SU-DHL-6 (cell line): ENCODE data around the gene EIF2AK2.
"Not testable (repeated sequence)": the region's sequence is repeated elsewhere in the genome, so short reads cannot be mapped to it uniquely, and the experiment has no call there.

ENCODE experiments used
- H2AFZ ChIP-seq: fragments of 200-600 bp; sonication (generic); 2 replicates; pipeline ENCODE4 v1.6.1; 2014; ENCODE audit warnings: low read depth, mild to moderate bottlenecking, moderate library complexity, mixed read lengths, antibody characterized with exemption, low read length; ENCODE audit not compliant: severe bottlenecking
- H3F3A ChIP-seq: fragments of 200-600 bp; shearing (Covaris generic); 2 replicates; pipeline ENCODE4 v1.6.0; 2016; ENCODE audit warnings: antibody characterized with exemption, mild to moderate bottlenecking; ENCODE audit not compliant: insufficient read depth
- H3K27ac ChIP-seq: fragments of 200-600 bp; sonication (generic); 2 replicates; pipeline ENCODE4 v1.5.1; 2016; ENCODE audit warnings: low read depth, mild to moderate bottlenecking, low read length, moderate library complexity, mixed read lengths
- H3K27me3 ChIP-seq: fragments of 200-600 bp; sonication (generic), shearing (Covaris generic); 2 replicates; pipeline ENCODE4 v1.6.0; 2014; ENCODE audit warnings: mild to moderate bottlenecking, low read length
- H3K36me3 ChIP-seq: fragments of 200-600 bp; sonication (generic); 2 replicates; pipeline ENCODE4 v1.6.1; 2014; ENCODE audit warnings: mild to moderate bottlenecking, low read length, mixed read lengths
- H3K4me2 ChIP-seq: fragments of 300-600, 200-600 bp; shearing (Covaris generic), sonication (generic); 2 replicates; pipeline ENCODE4 v1.6.0; 2014; ENCODE audit warnings: low read length, low read depth, mild to moderate bottlenecking; ENCODE audit not compliant: poor library complexity, severe bottlenecking
- H3K4me3 ChIP-seq: fragments of 200-600 bp; sonication (generic); 2 replicates; pipeline ENCODE4 v1.5.1; 2014; ENCODE audit warnings: antibody characterized with exemption, low read length, mild to moderate bottlenecking, mixed read lengths; ENCODE audit not compliant: insufficient read depth, poor library complexity, severe bottlenecking
- H3K79me2 ChIP-seq: fragments of 200-600 bp; sonication (generic); 2 replicates; pipeline ENCODE4 v1.6.1; 2014; ENCODE audit warnings: mild to moderate bottlenecking, low read length, moderate library complexity; ENCODE audit not compliant: insufficient read depth
- H3K9ac ChIP-seq: fragments of 200-600 bp; sonication (generic); 2 replicates; pipeline ENCODE4 v1.7.0; 2014; ENCODE audit warnings: mild to moderate bottlenecking, low read length
- H3K9me2 ChIP-seq: fragments of 200-600 bp; sonication (generic); replicated peaks from 2 replicates; pipeline ENCODE4 v1.6.1; 2014; ENCODE audit warnings: low read length; ENCODE audit not compliant: insufficient read depth
- H3K9me3 ChIP-seq: fragments of 200-600 bp; sonication (generic); 2 replicates; pipeline ENCODE4 v1.6.1; 2014; ENCODE audit warnings: low read length, mixed read lengths; ENCODE audit not compliant: insufficient read depth
- H4K20me1 ChIP-seq: fragments of 200-600 bp; sonication (generic); 2 replicates; pipeline ENCODE4 v1.6.1; 2014; ENCODE audit warnings: low read depth, mild to moderate bottlenecking, antibody characterized with exemption, low read length, moderate library complexity, mixed read lengths
- EZH2phosphoT487 ChIP-seq: fragments of 200-600 bp; sonication (generic), shearing (Covaris generic); conservative IDR thresholded peaks from 2 replicates; pipeline ENCODE4 v1.6.1; 2018; ENCODE audit warnings: mild to moderate bottlenecking, antibody characterized with exemption, low read length, moderate library complexity, mixed read lengths
- TF ChIP-seq, protein P1 (sequence below): fragments of 200-600 bp; sonication (generic); IDR thresholded peaks from one replicate; pipeline ENCODE4 v1.5.1; 2017; ENCODE audit warnings: antibody characterized with exemption, mild to moderate bottlenecking, low read length, moderate library complexity; ENCODE audit not compliant: insufficient read depth, poor library complexity, severe bottlenecking

Gene EIF2AK2

GRCh38 chr2:37156857-37157714 is at the start of gene EIF2AK2:
EIF2AK2 (minus strand) TSS chr2:37156980; CDS start chr2:37147806, 9,174 bp downstream.
- H3K79me2 ChIP-seq, result no peaks in the 10 kb centered on the region
- peak within 1 kb of the TSS; percentile 98 for H2AFZ ChIP-seq
- H3K27ac ChIP-seq, result 0 out of 2 replicates have a peak within 1 kb of the TSS, but pooled peaks have one; percentile 17
- peak within 1 kb of the TSS; percentile 71 for H3K9ac ChIP-seq
- H3K9me2 ChIP-seq, result no peaks in the 10 kb centered on the region
- TF ChIP-seq EZH2phosphoT487, result no peak
- TF ChIP-seq, protein P1, sequence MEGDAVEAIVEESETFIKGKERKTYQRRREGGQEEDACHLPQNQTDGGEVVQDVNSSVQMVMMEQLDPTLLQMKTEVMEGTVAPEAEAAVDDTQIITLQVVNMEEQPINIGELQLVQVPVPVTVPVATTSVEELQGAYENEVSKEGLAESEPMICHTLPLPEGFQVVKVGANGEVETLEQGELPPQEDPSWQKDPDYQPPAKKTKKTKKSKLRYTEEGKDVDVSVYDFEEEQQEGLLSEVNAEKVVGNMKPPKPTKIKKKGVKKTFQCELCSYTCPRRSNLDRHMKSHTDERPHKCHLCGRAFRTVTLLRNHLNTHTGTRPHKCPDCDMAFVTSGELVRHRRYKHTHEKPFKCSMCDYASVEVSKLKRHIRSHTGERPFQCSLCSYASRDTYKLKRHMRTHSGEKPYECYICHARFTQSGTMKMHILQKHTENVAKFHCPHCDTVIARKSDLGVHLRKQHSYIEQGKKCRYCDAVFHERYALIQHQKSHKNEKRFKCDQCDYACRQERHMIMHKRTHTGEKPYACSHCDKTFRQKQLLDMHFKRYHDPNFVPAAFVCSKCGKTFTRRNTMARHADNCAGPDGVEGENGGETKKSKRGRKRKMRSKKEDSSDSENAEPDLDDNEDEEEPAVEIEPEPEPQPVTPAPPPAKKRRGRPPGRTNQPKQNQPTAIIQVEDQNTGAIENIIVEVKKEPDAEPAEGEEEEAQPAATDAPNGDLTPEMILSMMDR, result no peak
- peak within 1 kb of the TSS; percentile 59 for H3K4me3 ChIP-seq
- H4K20me1 ChIP-seq, result no peaks in the 10 kb centered on the region
- H3F3A ChIP-seq, result peaks cover 13% of the 10 kb centered on the region
- no peaks in the 10 kb centered on the region for H3K27me3 ChIP-seq
- no peaks in the 10 kb centered on the region for H3K9me3 ChIP-seq
- H3K36me3 ChIP-seq, result no peaks in the 10 kb centered on the region
- peak within 1 kb of the TSS; percentile 75 for H3K4me2 ChIP-seq

DNA sequence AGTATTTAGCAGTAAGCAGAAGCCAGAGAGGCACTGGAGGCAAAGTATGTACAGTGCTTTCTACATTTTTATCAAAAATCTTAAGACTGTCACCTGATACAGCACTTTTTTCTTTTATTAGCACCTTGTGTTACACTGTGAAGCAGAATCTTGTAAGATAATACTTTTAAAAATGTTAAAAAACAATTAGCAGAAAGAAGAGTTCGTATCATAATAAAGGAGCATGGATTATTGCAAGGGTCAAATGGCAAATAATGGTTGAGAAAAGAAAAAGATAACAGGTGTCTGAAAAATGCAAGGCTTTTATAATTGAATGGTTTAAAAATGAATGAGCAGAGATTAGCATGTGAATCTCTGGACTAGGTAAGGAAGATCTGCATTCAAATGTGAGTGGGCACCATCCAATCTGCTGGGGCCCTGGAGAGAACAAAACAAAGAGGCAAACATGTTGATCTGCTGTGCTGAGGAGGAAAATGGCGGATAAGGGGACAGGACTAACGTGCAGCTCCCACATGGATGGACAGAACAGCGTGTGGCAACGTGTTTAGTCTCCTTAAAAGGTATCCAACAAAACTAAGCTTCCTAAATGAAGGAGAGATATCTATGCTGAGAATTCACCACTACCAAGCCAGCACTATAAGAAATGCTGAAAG is 49.0 kb upstream of the EIF2AK2 start:
- H3K79me2 ChIP-seq, result peaks cover 58% of the 10 kb centered on the region
- no peak overlapping the region for H3K4me2 ChIP-seq
- no peaks in the 10 kb centered on the region for H3K27me3 ChIP-seq
- no peak overlapping the region for H3K4me3 ChIP-seq
- H2AFZ ChIP-seq, result no peak overlapping the region
- no peaks in the 10 kb centered on the region for H3K9me2 ChIP-seq
- H4K20me1 ChIP-seq, result no peaks in the 10 kb centered on the region; the same call in 1 of the 2 replicates
- no peak overlapping the region for H3K9ac ChIP-seq
- peaks cover 83% of the 10 kb centered on the region for H3K36me3 ChIP-seq
- TF ChIP-seq EZH2phosphoT487, result no peak
- TF ChIP-seq, protein P1, result no peak
- peaks cover 22% of the 10 kb centered on the region for H3F3A ChIP-seq
- no peaks in the 10 kb centered on the region for H3K9me3 ChIP-seq
- no peak overlapping the region for H3K27ac ChIP-seq

DNA sequence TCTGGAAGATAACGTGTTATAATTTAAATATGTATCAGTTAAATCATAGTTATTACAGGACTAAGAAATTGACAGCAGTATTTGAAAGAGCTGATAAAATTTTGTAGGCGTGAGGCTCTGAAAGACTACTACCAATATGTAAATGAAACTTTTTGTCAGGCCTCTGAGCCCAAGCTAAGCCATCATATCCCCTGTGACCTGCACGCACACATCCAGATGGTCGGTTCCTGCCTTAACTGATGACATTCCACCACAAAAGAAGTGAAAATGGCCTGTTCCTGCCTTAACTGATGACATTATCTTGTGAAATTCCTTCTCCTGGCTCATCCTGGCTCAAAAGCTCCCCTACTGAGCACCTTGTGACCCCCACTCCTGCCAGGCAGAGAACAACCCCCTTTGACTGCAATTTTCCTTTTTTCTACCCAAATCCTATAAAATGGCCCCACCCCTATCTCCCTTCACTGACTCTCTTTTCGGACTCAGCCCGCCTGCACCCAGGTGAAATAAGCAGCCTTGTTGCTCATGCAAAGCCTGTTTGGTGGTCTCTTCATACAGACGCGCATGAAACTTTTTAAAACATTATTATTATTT is 48.4 kb upstream of the EIF2AK2 start:
- H2AFZ ChIP-seq, H4K20me1 ChIP-seq, H3K27ac ChIP-seq, H3K4me2 ChIP-seq, H3K9me3 ChIP-seq, H3K4me3 ChIP-seq, H3K27me3 ChIP-seq, H3K9ac ChIP-seq, H3K9me2 ChIP-seq: not testable (repeated sequence)
- Histone ChIP-seq H3F3A (peaks cover 28% of the 10 kb centered on the region), H3K79me2 (peaks cover 64% of the 10 kb centered on the region), H3K36me3 (peaks cover 78% of the 10 kb centered on the region)
